K562 (cell line): ENCODE data around the gene AP1M1. TPM values are rescaled to one million over a fixed set of nuclear protein-coding genes. Genes with fewer than 3 reads are reported as not detected.
A peak's percentile ranks its signal among the peaks of the same experiment; 100 is the strongest.

Experiments
- ADNP ChIP-seq: fragments of 200-800 bp; sonication (Bioruptor generic); IDR thresholded peaks from 2 replicates; pipeline ENCODE4 v1.6.1; 2016; ENCODE audit warnings: missing genetic modification characterization, missing compliant biosample characterization
- ARID2 ChIP-seq: fragments of 450-650 bp; IDR thresholded peaks from 2 replicates; pipeline ENCODE4 v1.6.1; 2017; ENCODE audit warnings: antibody characterized with exemption, mild to moderate bottlenecking
- HNRNPK ChIP-seq: fragments of 200-400 bp; formaldehyde crosslinking; IDR thresholded peaks from one replicate; pipeline ENCODE4 v1.6.1; 2018; ENCODE audit warnings: mild to moderate bottlenecking, low read depth, low read length; ENCODE audit not compliant: poor library complexity, severe bottlenecking
- HOMEZ ChIP-seq: fragments of 250-450 bp; sonication (Bioruptor Pico); IDR thresholded peaks from 2 replicates; pipeline ENCODE4 v1.4.0; 2020; ENCODE audit warnings: mild to moderate bottlenecking, moderate library complexity
- JUN ChIP-seq, 2 experiments: sonication (generic) in 1 of 2; formaldehyde crosslinking in 1 of 2; IDR thresholded peaks; 2 replicates each; pipeline versions ENCODE4 v1.6.1 to v1.8.0; 2012 to 2022; ENCODE audit warnings: borderline replicate concordance in 2 of 2, mild to moderate bottlenecking in 2 of 2, improper control_type of control experiment in 1 of 2, low read depth in 1 of 2, low read length in 1 of 2, missing genetic modification reagents in 1 of 2
- KDM1A ChIP-seq, 2 experiments: fragments of 450-650 bp; IDR thresholded peaks; 2 replicates each; pipeline ENCODE4 v1.6.1; 2016; ENCODE audit warnings: mild to moderate bottlenecking in 2 of 2
- MCM3 ChIP-seq: fragments of 450-650 bp; IDR thresholded peaks from 2 replicates; pipeline ENCODE4 v1.6.1; 2016
- NCOA6 ChIP-seq: fragments of 450-650 bp; IDR thresholded peaks from 2 replicates; pipeline ENCODE4 v1.6.1; 2017; ENCODE audit warnings: mild to moderate bottlenecking
- RB1 ChIP-seq: fragments of 450-650 bp; IDR thresholded peaks from 2 replicates; pipeline ENCODE4 v1.6.1; 2017; ENCODE audit warnings: low read depth, mild to moderate bottlenecking
- RERE ChIP-seq: sonication (generic); formaldehyde crosslinking; IDR thresholded peaks from 2 replicates; pipeline ENCODE4 v1.8.0; 2023; ENCODE audit warnings: missing genetic modification reagents, mild to moderate bottlenecking, borderline replicate concordance
- SPI1 ChIP-seq: IDR thresholded peaks from 2 replicates; pipeline ENCODE4 v1.6.1; 2011; ENCODE audit warnings: low read depth, low read length, control low read depth, borderline replicate concordance
- TBL1XR1 ChIP-seq, 2 experiments: IDR thresholded peaks; 2 replicates each; pipeline ENCODE4 v1.6.1; 2012; ENCODE audit warnings: improper control_type of control experiment in 2 of 2, low read length in 2 of 2, mild to moderate bottlenecking in 1 of 2
- VEZF1 ChIP-seq: fragments of 200-800 bp; sonication (Bioruptor generic); IDR thresholded peaks from 2 replicates; pipeline ENCODE4 v1.6.1; 2017; ENCODE audit warnings: missing genetic modification characterization, missing compliant biosample characterization
- ZNF23 ChIP-seq: fragments of 250-450 bp; sonication (Bioruptor Pico); IDR thresholded peaks from 2 replicates; pipeline ENCODE4 v1.4.0; 2020; ENCODE audit warnings: mild to moderate bottlenecking
- ZNF263 ChIP-seq: sonication (generic); formaldehyde crosslinking; IDR thresholded peaks from 2 replicates; pipeline ENCODE4 v1.8.0; 2022; ENCODE audit warnings: mild to moderate bottlenecking, missing genetic modification reagents, borderline replicate concordance
- ZNF444 ChIP-seq: fragments of 250-450 bp; sonication (Bioruptor Pico); IDR thresholded peaks from 2 replicates; pipeline ENCODE4 v1.4.0; 2020; ENCODE audit warnings: mild to moderate bottlenecking, moderate library complexity
- ZNF668 ChIP-seq: fragments of 250-450 bp; sonication (Bioruptor Pico); IDR thresholded peaks from 2 replicates; pipeline ENCODE4 v1.8.0; 2022; ENCODE audit warnings: mild to moderate bottlenecking, inconsistent platforms
- ZNF830 ChIP-seq: fragments of 250-450 bp; sonication (Bioruptor Pico); IDR thresholded peaks from 2 replicates; pipeline ENCODE4 v1.5.0; 2021; ENCODE audit warnings: mild to moderate bottlenecking
- polyA plus RNA-seq, 8 experiments: library from polyadenylated mRNA; depleted of rRNA in 4 of 8; stranded (reverse) in 5 of 8; unstranded in 3 of 8; fragments of >200 nt; fragmentation: Nextera tagmentation in 2 of 8; fragmentation: Illumina TruSeq in 1 of 8; extraction: Ambion mirVana in 2 of 8; extraction: Trizol in 1 of 8; gene quantifications; 2 replicates each; pipeline versions ENCODE4 v1.2.1 to v1.2.3, GENCODE V29; 2011 to 2014; ENCODE audit warnings: inconsistent platforms in 1 of 8, missing spikeins in 1 of 8
- total RNA-seq, 7 experiments: library from RNA; depleted of rRNA in 6 of 7; stranded (reverse); fragments of >200 nt in 6 of 7; fragmentation: Illumina TruSeq in 2 of 7; extraction: Trizol in 2 of 7; gene quantifications; 2 replicates each; pipeline versions ENCODE4 v1.2.1 to v1.2.3, GENCODE V29; 2011 to 2021; ENCODE audit warnings: low replicate concordance in 1 of 7

Gene AP1M1
- total and polyA plus RNA-seq, 9 of the 15 experiments (the other 6 are each of a cell fraction or from before 2014, with no cell fraction given): 0.87 to 56.2 (median 29.1) TPM

GRCh38 chr19:16247353-16248182 is 49.9 kb downstream of the AP1M1 start (continued):
- TF ChIP-seq HOMEZ (CRISPR knock-in tag) (no peak), ZNF263 (CRISPR knock-in tag) (no peak), NCOA6 (no peak), ZNF830 (CRISPR knock-in tag) (0 out of 2 replicates have a peak, but pooled peaks have one; percentile 54), RB1 (peak; percentile 83; the same call in 1 of the 2 replicates), TBL1XR1 (IDR thresholded peaks at IDR 0.05; ENCODE audit: low read length in 2 of 2) (0 out of 4 replicates have a peak, but pooled peaks of 1 of the 2 experiments have one; percentile 20), ADNP (no peak), RERE (no peak), SPI1 (no peak), ZNF23 (CRISPR knock-in tag) (no peak), KDM1A (IDR thresholded peaks at IDR 0.05) (peak in 1 of 2 experiments; percentile 26; a peak in 1 of 4 replicates), MCM3 (no peak), HNRNPK (no peak), JUN (IDR thresholded peaks at IDR 0.05; ENCODE audit: borderline replicate concordance, low read depth, low read length) (no peak), JUN (CRISPR knock-in tag; IDR thresholded peaks at IDR 0.05; ENCODE audit: borderline replicate concordance) (no peak), ARID2 (peak; percentile 97), ZNF444 (CRISPR knock-in tag) (no peak), VEZF1 (no peak), ZNF668 (CRISPR knock-in tag) (no peak)
